Right kidney (tissue), 1 donor: Measurements from ENCODE around the gene NUDT2.
"Not testable (repeated sequence)": the region's sequence is repeated elsewhere in the genome, so short reads cannot be mapped to it uniquely, and the experiment has no call there.

Experiments used
- DNase-seq: peaks from one replicate; pipeline ENCODE4 v3.0.0-alpha.2; 2016

Gene NUDT2

DNA sequence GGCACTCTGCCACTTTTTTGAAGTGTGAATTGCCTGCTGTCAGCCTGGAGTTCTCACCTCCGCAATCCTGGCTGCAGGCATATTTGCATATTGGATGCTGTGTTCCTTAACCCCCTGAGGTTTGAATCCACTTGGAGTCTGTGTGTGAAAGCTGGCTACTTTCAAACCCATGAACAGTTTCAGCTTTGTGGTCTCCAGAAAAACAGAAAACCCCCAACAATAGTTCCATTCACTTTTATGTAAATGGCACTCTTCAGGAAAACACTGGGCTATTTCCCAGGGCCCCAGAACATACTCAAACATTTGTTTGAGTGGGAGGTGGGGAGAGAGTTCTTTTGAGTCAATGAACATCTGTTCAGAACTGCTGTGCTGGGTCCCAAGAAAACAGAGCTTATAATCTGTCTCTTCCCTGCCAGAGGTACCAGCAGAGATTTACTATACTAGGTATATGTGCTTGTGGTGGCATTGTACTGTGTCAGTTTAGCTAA lies 5.0 kb downstream of the NUDT2 start:
- no peak for DNase-seq

DNA sequence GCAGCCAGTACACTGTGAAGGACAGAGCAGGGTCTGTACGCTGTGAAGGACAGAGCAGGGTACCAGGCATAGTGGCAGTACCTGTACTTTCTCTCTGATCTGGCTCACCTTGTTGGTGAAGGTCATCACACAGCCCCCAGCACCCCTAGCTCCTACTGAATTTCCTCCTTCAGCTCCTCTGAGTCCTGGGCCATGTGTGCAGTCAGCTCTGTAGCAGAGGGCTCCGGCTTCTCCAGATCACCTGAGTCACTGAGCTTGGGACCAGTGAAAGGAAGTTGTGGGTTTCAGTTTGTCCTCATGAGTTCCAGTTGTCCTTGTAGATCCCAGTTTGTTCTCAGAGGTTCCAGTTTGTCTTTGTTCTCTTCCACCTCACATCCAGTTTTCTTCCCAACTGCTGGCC lies 5.5 kb downstream of the NUDT2 start:
- DNase-seq, result no peak

DNA sequence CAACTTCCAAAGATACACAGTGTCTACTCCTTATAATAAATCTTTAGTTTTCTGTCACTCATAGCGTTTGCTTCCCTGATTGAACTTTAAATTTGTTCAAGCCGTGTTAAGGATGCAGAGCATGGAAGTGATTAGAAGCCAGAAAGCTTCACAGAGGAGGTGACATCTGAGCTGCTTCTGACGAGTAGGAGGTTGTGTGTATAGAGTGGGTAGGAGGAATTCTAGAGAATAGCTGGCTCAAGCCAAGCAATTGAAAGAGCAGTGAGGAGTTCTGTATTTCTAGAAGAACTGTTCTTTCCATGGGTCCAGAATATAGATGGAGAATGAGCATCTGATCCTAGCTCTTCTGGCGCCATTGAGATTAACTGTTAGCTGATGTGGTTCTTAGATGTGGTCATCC lies 6.0 kb downstream of the NUDT2 start:
- no peak for DNase-seq

DNA sequence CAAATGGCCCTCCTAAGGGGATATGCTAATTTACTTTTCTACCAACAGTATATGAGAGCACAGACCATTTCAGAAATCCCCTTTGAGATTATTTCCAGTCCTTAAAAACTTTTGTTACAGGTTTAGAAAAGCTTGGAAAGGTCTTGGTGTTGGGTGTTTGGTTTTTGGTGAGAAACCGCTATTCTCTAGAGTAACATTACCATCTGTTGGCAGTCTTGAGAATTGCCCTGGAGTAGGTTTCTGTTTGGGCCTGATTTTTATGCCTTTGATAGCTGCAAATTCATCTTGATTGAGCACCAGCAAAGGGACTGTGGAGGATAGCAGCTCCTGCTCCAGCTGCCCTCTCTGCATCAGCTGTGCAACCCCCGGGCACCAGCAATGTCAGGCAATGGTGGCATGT lies 8.0 kb downstream of the NUDT2 start:
- DNase-seq, result no peak

DNA sequence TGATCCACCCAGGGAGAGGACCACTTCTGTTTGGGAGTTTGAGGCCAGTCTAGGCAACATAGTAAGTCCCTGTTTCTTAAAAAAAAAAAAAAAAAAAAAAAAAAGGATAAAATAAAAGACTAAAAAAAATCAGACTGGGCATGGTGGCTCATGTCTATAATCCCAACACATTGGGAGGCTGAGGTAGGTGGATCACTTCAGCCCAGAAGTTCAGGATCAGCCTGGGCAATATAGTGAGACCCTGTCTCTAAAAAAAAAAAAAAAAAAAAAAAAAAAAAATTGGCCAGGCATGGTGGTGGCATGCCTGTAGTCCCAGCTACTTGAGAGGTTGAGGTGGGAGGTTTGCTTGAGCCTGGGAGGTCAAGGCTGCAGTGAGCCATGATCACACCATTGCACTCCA lies 8.7 kb downstream of the NUDT2 start:
- not testable (repeated sequence) for DNase-seq

DNA sequence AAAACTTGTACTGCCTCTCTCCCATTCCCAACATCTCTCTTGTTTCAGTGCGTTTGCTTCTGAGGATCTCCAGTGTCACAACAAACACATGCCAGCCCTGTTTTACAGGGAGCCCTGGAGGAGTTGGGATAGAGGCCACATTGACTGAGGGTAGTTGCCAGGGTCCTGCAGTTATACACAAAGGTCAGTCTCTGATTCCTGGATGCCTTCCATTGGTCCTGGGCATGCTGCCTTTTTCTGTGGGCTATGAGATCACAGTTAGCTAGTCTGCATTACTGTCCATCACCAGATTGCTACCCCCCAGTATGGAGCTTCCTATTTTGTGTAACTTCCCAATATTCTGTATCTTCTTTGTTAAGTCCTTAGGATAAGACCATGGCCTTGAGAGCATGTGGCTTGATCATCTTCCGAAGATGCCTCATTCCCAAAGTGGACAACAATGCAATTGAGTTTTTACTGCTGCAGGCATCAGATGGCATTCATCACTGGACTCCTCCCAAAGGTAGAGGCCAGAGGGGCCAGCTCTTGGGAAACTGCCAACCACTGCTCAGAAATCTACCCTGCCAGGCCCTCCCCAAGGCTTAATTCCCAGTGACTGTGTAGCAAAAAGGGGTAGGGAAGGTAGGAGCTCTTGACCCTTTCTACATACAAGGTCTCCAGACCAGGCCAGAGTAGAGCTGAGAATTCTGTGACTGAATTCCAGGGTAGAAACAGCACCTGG lies 9.5 kb downstream of the NUDT2 start:
- no peak for DNase-seq

DNA sequence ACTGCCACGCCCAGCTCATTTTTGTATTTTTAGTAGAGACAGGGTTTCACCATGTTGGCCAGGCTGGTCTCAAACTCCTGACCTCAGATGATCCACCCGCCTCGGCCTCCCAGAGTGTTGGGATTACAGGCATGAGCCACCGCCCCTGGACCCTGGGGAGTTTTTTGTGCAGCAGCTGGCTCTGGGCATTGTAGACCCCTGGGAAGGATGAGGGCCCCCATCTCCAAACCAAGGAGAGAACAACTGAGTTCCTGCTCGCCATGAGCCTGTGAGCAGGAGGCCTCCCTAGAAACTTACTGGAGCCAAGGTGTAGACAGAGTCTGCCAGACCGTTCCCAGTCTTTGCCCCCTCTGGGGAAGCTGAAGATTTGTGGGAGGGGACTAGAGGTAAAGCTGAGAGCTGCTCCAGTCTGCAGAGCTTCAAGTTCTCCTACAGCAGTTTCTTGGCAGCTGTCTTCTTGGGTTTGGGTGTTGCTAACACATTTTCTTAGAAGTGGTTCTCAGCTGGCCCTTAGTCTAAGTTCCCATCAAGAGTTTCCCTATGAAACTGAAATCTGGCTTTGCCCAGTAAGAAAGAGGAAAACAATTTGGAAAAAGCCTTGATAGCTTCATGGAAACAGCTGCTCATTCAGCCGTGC lies 12.4 kb downstream of the NUDT2 start:
- DNase-seq, result no peak

DNA sequence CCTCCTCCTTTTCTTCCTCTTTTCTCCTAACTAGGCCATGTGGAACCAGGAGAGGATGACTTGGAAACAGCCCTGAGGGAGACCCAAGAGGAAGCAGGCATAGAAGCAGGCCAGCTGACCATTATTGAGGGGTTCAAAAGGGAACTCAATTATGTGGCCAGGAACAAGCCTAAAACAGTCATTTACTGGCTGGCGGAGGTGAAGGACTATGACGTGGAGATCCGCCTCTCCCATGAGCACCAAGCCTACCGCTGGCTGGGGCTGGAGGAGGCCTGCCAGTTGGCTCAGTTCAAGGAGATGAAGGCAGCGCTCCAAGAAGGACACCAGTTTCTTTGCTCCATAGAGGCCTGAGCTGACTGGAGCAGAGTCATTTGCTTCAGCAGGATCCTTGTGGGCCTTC lies 13.7 kb downstream of the NUDT2 start:
- DNase-seq, result no peak

DNA sequence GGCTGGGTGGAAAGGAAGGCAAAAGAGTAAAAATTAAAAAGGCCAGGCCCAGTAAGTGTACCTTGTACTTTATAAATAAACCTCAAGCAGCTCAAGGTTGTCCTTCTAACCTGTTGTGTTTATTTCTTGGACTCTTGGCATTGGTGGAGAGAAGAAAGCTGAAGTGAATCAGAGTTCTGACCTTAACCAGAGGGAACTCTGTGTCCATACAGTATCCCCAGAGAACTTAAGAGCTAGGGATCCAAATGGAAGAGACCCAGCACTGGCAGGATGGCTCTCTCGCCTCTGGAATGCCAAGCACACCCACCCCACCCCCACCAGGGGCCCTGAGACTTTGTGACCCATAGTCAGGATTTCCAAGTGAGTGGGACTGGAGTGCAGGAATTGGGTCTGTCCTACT lies 14.2 kb downstream of the NUDT2 start:
- DNase-seq, result no peak

DNA sequence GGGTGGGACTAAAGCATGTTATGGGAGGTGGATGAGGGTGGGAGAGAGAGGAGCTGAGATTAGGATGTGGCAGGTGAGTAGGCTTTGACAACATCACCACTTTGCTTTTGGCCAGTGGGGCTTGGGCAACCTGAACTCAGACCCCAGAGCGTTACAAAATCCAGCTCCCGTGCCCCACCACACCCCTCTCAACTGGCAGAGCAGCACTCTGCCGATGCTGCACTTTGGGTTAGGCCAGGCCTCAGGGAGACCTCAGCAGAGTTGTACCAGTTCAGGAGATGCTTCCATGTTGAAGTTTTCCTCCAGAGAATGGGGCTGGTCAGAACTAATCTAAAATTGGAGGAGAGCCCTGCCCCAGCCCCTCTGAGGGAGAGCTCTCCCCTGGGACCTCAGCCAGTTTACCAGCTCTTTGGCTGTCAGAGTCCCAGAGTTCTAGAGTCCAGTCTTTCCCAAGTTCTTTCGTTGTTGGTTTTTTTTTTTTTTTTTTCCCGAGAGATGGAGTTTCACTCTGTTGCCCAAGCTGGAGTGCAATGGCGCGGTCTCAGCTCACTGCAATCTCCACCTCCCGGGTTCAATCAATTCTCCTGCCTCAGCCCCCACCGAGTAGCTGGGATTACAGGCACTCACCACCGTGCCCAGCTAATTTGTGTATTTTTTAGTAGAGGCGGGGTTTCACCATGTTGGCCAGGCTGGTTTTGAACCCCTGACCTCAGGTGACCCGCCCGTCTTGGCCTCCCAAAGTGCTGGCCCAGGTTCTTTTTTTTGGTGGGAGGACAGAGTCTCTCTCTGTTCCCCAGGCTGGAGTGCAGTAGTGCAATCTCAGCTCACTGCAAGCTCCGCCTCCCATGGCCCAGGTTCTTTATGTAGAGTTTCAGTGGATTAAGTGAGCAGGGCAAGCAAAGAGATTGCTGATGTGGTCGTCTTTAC lies 17.8 kb downstream of the NUDT2 start:
- no peak for DNase-seq

DNA sequence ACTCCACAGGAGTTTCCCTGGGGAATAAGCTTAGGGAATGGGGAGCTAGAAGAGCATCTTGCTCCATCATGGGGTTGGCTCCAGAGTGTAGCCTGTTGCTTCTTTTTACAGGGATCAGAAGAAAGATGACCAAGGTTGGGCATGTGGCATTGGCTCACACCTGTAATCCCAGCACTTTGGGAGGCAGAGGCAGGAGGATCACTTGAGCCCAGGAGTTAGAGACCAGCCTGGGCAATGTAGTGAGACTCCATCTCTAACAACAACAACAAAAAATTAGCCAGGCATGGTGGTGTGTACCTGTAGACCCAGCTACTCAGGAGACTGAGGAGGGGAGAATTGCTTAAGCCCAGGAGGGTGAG lies 18.4 kb downstream of the NUDT2 start:
- DNase-seq, result no peak

DNA sequence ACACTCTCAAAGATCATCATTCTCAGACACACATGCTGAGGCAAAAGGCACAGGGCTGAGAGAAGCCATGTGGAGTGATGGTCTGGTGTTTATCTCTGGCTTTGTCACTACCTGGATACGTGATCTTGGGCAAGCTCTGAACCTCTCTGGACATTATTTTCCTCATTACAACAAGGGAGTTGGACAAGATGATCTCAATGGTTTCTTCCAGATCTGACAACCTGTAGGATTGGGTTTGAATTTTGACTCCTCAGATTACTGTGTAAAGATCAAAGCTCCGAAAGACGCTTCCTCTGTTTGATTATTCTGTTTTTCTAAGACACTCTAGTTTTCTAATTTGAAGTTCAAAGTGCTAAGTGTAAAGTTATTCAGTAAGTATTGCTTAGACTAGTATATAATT lies 20.0 kb downstream of the NUDT2 start:
- DNase-seq, result no peak

DNA sequence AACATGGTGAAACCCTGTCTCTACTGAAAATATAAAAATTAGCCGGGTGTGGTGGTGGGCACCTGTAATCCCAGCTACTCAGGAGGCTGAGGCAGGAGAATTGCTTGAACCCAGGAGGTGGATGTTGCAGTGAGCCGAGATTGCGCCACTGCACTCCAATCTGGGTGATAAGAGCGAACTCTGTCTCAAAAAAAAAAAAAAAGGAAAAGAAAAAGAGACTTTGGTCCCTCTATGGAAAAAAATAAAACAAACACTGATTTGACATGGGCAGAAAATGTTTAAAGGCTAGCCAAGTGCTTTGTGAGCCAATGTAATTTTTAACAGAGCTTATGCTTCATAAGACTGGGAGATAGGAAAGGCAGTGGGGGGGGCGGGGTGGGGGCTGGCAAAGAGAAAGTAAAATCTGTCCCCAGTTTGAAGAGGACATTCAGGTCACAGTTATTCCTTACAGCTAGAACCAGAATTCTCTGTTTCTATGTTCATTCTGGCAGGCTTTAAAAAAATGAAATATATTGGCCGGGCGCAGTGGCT lies 22.8 kb downstream of the NUDT2 start:
- DNase-seq, result not testable (repeated sequence)

DNA sequence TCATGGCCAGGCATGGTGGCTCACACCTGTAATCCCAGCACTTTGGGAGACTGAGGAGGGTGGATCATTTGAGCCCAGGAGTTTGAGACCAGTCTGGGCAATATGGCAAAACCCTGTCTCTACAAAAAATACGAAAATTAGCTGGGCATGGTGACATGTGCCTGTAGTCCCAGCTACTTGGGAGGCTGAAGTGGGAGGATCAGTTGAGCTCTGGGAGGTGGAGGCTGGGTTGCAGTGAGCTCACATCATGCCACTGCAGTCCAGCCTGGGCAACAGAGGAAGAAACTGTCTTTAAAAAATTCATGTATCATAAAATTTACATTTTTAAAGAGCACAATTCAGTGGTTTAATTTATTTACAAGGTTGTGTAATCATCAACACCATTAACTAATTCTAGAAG lies 23.6 kb downstream of the NUDT2 start:
- DNase-seq, result not testable (repeated sequence)

DNA sequence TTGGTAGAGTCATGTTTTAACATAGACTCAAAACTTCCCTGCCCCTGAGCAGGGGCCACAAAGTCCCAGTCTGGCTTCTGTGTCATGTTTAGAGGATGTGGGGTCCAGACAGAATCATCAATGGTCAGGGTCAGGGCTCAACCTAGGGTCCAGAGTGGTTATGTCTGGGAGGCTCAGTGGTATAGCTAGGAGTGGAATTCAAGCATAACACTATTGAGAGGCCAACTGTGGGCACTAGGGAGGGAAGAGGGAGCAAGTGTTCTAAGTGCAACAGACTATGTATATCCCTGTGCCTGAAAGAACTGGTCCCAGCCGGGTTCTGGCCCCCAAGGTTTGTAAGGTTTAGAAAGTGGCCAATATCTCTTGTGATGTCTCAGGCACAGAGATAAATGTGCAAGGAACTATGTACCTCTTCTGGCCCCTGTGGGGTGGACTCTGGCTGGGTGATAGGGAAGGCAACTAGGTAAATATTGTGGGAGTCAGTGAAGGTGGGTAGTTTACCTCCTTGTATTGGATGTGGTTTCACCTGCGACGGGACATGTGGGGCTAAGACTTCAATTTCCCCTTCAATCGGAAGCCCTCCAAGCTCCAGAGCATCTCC lies 33.3 kb downstream of the NUDT2 start:
- no peak for DNase-seq

DNA sequence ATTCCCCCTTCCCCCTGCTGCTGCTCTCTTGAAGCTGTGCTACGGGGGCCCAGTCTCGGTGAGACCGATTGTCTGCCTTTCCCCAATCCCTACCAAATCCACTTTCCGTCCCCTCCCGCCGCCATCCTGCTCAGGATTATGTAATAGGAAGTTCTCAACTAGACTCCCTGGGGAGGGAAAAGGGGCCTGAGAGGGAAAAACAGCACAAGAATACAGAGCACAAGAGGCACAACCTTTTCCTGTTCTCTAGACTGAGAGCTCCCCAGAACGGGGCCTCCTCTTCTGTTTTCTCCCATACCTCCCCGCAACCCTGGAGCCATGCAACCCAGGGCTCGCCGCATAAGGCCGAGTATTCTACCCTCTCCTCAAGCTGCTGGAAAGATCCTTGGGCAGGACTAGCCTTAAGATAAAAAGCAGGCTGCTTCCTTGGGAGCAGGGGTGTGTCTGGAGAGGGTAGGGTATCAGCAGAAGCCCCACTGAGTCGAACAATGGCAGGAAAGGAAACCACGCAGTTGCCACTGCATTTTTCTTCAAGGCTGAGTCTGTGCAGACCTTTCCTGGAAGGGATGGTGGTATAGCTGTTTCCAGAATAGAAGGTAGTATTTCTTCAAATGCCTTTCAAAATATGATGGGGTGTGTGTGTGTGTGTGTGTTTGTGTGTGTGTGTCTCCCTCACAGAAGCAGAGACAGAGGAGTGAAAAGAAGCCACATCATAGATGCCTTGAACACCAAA lies 34.4 kb downstream of the NUDT2 start:
- DNase-seq, result no peak

DNA sequence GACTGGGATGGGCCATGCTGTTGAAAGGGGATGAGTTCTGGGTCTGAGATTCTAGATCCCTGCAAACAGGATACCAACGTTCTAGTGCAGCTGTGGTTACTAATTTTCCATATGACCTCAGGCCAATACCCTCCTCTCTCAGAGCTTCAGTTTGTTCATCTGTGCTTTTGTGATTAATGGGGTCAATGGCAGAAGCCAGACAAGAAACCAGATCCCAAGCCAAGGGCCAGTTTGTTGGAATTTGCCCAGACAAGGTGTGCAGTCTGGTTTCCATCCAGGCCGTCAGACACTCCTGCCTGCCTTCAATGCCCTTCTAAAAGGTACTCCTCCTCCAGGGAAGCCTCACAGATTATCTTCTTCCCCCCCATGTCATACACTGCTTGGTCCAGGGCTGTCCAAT lies 35.9 kb downstream of the NUDT2 start:
- DNase-seq, result no peak

DNA sequence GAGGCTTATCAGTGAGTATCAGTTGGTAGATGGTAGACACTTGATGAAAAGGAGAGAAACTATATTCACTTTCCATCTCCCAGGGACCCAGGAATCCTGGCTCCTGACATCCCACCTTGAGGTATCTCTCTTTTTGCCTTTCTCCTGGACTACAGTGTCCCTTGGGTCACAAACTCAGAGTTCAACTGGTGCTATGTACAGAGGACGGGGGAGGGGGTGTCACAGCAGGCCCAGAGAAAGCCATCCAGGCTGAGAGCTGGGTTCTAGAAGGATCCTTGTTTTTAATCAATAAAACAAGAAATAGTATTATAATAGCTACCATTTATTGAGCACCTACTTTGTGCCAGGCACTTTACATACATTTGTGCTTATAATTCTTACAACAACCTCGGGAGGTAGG lies 37.0 kb downstream of the NUDT2 start:
- no peak for DNase-seq

DNA sequence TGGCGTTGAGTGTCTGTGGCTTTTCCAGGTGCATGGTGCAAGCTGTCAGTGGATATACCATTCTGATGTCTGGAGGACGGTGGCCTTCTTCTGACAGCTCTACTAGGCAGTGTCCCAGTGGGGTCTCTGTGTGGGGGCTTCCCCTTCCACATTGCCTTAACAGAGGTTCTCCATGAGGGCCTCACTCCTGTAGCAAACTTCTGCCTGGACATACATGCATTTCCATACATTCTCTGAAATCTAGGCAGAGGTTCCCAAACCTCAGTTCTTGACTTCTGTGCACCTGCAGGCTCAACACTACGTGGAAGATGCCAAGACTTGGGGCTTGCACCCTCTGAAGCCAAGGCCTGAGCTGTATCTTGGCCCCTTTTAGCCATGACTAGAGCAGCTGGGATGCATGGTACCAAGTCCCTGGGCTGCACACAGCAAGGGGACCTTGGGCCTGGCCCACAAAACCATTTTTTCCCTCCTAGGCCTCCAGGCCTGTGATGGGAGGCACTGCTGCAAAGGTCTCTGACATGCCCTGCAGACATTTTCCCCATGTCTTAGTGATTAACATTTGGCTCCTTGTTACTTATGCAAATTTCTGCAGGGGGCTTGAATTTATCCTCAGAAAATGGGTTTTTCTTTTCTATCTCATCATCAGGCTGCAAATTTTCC lies 38.5 kb downstream of the NUDT2 start:
- not testable (repeated sequence) for DNase-seq

DNA sequence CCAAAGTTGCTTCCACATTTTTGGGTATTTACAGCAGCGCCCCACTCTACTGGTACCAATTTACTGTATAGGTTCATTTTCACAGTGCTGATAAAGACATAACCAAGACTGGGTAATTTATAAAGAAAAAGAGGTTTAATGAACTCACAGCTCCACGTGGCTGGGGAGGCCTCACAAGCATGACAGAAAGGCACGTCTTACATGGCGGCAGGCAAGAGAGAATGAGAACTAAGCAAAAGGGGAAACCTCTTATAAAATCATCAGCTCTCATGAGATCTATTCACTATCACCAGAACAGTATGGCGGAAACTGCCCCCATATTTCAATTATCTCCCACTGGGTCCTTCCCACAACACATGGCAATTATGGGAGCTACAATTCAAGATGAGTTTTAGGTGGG lies 39.4 kb downstream of the NUDT2 start:
- not testable (repeated sequence) for DNase-seq

DNA sequence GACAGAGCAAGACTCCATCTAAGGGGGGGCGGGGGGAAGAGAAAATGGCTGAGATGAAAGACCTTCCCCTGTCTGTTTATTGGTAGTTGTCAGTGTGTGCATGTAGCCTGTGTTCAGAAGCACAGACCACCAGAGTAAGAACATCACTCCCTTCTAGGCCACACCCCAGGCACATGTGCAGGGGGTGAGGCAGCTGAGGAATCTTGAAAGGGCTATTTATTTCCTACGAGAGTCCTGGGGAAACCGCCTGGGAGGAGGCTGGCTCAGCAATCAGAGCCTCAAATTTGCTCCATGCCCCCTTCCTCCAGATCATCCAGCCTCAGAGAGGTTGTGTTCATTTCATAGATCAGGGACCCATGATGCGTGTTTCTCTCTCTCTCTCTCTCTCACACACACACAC lies 40.3 kb downstream of the NUDT2 start:
- DNase-seq, result no peak
